Measurements from ENCODE around the gene CCL5.

DNA sequence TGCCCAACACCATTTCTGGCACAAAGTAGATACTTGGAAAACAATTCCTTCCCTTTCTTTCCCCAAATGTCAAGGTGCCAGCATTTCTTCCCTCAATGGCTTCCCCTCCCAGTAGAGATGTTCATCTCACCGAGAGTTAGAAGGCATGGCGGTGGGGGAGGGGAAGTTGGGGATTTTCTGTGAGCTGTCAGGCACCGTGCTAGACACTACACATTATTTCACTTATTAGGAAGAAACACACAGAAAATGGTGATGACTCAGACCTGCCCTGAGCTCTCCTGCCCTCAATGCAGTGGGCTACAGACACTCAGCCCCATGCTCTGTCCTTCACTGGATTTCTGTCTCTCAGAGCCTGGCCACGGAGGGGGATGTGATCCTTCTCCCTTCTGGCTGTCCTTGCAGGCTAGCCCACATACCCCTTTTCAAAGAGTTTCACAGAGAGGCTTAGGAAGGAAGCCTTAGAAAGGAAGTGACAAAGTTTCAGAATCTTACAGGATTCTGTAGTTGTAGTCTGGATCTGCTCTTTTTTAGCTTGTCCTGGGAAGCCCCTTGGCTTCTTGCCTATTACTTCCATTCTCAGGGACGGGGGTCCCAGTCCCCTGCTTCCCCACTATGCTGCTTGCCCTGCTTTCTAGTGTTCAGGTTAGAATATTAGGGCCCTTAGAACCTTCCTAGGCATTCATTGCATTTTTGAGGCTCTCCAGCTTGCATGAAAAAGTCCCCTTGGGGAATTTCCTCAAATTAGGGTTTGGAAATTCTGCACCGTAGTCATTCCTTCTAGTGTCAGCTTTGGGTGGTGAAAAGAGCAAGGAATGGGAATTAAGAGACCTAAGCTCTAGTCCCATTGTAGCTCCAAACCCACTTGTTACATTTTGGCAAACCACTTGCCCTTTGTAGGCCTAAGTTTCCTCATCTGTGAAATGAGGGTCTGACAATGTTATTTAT, 12.2 kb upstream of the CCL5 start:
- TF ChIP-seq, protein P1, sequence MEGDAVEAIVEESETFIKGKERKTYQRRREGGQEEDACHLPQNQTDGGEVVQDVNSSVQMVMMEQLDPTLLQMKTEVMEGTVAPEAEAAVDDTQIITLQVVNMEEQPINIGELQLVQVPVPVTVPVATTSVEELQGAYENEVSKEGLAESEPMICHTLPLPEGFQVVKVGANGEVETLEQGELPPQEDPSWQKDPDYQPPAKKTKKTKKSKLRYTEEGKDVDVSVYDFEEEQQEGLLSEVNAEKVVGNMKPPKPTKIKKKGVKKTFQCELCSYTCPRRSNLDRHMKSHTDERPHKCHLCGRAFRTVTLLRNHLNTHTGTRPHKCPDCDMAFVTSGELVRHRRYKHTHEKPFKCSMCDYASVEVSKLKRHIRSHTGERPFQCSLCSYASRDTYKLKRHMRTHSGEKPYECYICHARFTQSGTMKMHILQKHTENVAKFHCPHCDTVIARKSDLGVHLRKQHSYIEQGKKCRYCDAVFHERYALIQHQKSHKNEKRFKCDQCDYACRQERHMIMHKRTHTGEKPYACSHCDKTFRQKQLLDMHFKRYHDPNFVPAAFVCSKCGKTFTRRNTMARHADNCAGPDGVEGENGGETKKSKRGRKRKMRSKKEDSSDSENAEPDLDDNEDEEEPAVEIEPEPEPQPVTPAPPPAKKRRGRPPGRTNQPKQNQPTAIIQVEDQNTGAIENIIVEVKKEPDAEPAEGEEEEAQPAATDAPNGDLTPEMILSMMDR (IDR thresholded peaks at IDR 0.05 in 2 of 3, conservative IDR thresholded peaks at IDR 0.05 in 1 of 3; ENCODE audit: borderline replicate concordance in 1 of 3, insufficient read depth in 1 of 3, low read depth in 2 of 3, low read length in 2 of 3): no peak
- TF ChIP-seq POLR2A (IDR thresholded peaks at IDR 0.05; ENCODE audit: borderline replicate concordance, extremely low read depth, insufficient read depth, insufficient read length) (no peak), EZH2 (IDR thresholded peaks at IDR 0.05) (no peak), TCF7L2 (IDR thresholded peaks at IDR 0.05; ENCODE audit: borderline replicate concordance, extremely low read depth, insufficient read depth, insufficient read length) (no peak), EGR1 (IDR thresholded peaks at IDR 0.05; ENCODE audit: low read depth) (no peak), REST (IDR thresholded peaks at IDR 0.05; ENCODE audit: low read depth) (no peak), ZNF274 (IDR thresholded peaks at IDR 0.05; ENCODE audit: low read depth, low read length) (no peak), YY1 (IDR thresholded peaks at IDR 0.05; ENCODE audit: extremely low read depth, insufficient replicate concordance, low read depth, low read length) (no peak), RAD21 (IDR thresholded peaks at IDR 0.05; ENCODE audit: low read depth) (no peak), EZH2phosphoT487 (IDR thresholded peaks at IDR 0.05; ENCODE audit: borderline replicate concordance) (no peak)
- TF ChIP-seq, protein P2, sequence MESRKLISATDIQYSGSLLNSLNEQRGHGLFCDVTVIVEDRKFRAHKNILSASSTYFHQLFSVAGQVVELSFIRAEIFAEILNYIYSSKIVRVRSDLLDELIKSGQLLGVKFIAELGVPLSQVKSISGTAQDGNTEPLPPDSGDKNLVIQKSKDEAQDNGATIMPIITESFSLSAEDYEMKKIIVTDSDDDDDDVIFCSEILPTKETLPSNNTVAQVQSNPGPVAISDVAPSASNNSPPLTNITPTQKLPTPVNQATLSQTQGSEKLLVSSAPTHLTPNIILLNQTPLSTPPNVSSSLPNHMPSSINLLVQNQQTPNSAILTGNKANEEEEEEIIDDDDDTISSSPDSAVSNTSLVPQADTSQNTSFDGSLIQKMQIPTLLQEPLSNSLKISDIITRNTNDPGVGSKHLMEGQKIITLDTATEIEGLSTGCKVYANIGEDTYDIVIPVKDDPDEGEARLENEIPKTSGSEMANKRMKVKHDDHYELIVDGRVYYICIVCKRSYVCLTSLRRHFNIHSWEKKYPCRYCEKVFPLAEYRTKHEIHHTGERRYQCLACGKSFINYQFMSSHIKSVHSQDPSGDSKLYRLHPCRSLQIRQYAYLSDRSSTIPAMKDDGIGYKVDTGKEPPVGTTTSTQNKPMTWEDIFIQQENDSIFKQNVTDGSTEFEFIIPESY (IDR thresholded peaks at IDR 0.05; ENCODE audit: extremely low read depth, insufficient replicate concordance, low read length): no peak

Data from HCT116 (cell line).